Urothelium cell line (cell line): ENCODE measurements around the gene AGXT2.
"Not testable (repeated sequence)": the region's sequence is repeated elsewhere in the genome, so short reads cannot be mapped to it uniquely, and the experiment has no call there.

Experiments
- DNase-seq: peaks from one replicate; pipeline ENCODE4 v3.0.0; 2011; ENCODE audit warnings: low spot score, mixed read lengths
- FAIRE-seq: peaks from 2 replicates; lab custom pipeline; 2011; peaks lifted over from hg19 to GRCh38; lab: Jason Lieb, UNC

Gene AGXT2

DNA sequence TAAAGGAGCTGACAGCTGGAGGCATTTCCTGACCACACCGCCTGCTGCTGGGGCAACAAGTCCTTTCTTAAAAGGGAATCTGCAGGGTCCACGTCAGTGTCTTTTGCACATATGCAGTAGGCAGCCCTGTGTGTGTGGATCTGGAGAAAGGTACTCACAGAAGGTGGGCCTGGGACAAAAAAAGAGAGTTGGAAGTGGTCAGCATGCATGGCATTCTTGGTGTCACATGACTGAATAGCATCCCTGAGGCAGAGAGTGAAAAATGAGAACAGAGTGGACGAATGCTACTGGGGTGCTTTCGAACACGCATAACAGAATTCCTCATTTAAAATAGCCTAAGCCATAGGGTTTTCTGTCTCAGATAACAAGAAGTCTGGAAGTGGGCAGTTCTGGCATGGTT, 71.4 kb downstream of the AGXT2 start:
- FAIRE-seq: no peak
- DNase-seq: no peak

DNA sequence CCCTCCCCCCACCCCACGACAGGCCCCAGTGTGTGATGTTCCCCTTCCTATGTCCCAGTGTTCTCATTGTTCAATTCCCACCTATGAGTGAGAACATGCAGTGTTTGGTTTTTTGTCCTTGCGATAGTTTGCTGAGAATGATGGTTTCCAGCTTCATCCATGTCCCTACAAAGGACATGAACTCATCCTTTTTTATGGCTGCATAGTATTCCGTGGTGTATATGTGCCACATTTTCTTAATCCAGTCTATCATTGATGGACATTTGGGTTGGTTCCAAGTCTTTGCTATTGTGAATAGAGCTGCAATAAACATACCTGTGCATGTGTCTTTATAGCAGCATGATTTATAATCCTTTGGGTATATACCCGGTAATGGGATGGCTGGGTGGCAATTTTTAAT, 76.1 kb downstream of the AGXT2 start:
- not testable (repeated sequence) for DNase-seq, FAIRE-seq

DNA sequence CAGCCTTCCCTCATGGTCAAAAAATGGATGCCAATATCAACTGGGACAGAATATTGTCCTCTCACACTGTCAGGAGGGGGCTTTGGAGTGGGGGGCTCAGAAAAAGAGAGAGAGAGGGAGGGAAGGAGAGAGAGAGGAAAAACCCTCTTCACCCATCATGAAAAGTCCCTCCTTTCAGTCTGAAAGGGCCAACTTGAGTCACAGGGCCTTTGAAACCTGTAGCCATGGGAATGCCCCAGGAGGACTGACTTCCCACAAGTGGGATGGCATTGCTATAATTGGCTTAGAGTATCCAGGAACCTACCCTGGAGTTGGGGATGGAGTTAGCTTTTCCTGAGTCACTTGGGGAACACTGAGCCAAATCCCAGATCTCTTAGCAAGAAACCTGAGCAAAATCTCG, 77.2 kb downstream of the AGXT2 start:
- DNase-seq: no peak
- FAIRE-seq: no peak

DNA sequence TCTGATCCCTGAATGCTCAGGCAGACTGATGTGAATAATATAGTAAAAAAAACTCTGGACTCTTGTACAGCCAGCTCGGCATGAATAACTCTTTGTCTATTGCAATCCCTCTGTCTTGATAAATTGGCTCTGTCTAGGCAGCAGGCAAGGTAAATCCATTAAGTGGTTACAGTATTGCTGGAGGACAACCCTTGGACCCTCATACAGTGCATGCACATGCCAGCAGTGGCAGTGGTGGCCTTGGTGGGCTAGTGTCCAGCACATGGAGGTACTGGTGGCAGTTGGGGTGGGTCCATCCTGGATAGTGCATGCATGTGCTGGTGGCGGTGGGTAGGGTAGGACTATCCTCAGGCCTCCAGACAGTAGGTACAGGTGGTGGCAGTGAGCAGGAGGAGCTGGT, 79.5 kb downstream of the AGXT2 start:
- peak; percentile 27 for FAIRE-seq
- DNase-seq: no peak

DNA sequence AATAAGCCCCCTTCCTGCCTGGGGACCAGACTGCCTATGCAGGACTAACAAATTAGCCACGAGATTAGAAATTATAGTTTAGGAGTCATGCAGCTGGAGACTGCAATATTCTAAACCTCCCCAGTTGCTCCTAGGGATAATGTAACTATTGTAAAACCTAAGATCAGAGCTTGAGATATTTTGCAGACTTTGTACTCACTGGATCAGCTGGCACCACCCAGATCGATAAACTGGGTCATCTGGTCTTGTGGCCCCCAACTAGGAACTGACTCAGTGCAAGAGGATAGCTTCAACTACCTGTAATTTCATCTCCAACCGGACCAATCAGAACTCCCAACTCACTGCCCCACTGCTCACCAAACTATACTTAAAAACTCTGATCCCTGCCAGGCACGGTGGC, 80.2 kb downstream of the AGXT2 start:
- DNase-seq (no peak), FAIRE-seq (no peak)

DNA sequence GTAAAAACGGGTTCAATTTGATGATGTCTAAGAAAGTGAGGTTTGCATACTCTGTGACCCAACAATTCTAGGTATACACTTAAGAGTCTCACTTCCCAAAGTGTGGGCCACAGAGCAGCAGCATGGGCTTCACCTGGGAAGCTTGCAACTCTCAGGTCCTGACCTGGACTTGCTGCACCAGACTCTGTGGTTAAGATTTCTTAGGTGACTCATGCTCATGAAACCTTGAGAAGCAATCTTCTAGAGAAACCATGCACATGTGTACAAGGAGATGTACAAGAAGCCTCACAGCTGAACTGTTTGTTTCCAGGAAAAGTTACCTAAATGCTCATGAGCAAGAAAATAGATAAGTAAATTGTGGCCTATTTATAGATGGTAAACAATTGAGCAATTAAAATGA, 88.4 kb downstream of the AGXT2 start:
- peak; percentile 58 for DNase-seq
- no peak for FAIRE-seq

DNA sequence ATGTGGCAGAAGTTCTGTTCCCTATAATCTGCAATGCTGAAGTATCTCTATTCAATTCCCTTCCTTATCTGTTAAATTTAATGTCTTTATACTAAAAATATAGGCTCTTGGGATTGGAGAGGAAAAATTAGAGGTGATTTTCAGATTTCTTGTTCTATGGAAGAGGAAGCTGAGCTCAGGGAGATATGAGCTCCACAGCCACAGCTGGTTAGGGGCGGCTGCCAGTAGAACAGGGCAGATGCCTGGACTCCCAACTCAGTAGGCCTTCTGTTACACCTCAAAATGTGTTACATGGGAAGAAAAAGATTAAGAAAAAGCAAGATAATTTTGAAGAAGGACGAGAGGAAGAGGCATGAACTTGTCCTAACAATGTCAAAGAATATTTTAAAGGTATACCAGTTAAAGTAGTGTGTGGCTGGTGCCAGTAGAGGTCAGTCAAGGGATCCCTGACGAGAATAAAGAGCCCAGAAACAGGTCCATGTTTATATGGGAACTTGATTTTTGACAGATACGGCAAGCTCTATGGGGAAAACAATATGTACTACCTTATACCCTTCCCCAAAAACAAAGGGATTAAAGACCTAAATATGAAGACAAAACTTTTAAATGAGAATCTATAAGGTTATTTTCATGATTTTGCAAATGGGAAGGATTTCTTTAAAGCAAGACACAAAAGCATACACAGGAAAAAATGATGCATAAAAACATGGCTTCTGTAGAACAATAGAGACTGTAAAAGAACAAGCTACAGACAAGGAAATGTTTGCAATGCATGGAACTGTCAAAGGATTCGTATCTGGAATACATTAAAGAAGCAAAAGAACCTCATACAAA, 89.7 kb downstream of the AGXT2 start:
- DNase-seq: peak; percentile 50

DNA sequence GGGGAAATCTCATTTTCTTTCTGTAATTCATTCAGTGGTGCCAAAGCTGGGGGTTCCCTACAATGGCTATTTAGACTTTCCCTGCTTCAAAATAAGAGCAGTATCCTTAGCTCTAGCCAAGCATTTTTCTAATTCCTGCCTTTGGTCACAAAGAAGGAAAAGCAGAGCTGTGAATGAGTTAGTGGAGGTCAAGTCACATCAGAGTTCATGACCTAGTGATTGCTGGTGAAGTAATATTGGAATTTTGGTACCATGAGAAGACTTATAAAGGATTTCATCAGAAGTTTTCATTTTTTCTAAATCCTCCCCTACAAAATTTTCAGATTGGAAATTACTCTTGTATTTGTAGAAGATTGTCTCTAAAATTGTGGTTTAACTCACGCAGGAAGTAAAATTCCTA, 90.4 kb downstream of the AGXT2 start:
- FAIRE-seq (no peak), DNase-seq (no peak)

More for the DNA sequence above, 89.7 kb downstream of the AGXT2 start:
- FAIRE-seq: no peak
